Loucy (cell line): ENCODE measurements around the gene PLA2G4F.

Source experiments
- CTCF ChIP-seq: fragments of 200-600 bp; sonication (generic); conservative IDR thresholded peaks from 2 replicates; pipeline ENCODE4 v1.5.1; 2014; ENCODE audit warnings: mild to moderate bottlenecking, antibody characterized with exemption, low read length
- EZH2phosphoT487 ChIP-seq: fragments of 200-600 bp; IDR thresholded peaks from 2 replicates; pipeline ENCODE4 v1.6.1; 2018; ENCODE audit warnings: antibody characterized with exemption, mild to moderate bottlenecking, moderate library complexity, borderline replicate concordance

GRCh38 chr15:42118650-42119445 lies 37.6 kb downstream of the PLA2G4F start:
- TF ChIP-seq EZH2phosphoT487 (no peak), CTCF (no peak)
